Progenitor cell of endocrine pancreas (in vitro differentiated cells): ENCODE data around the gene PAQR8. TPM values are rescaled to one million over a fixed set of nuclear protein-coding genes. Genes with fewer than 3 reads are reported as not detected.

Source experiments
- DNase-seq: peaks from one replicate; pipeline ENCODE4 v3.0.0; 2021; ENCODE audit warnings: low spot score; ENCODE audit not compliant: unreplicated experiment
- H3K27ac Mint-ChIP-seq: 2 replicates; pipeline ENCODE4 v1.8.0; 2021; ENCODE audit warnings: mild to moderate bottlenecking, moderate library complexity, mixed read lengths
- H3K27me3 Mint-ChIP-seq: 2 replicates; pipeline ENCODE4 v1.8.0; 2021; ENCODE audit warnings: mixed read lengths
- H3K36me3 Mint-ChIP-seq: 2 replicates; pipeline ENCODE4 v1.8.0; 2022; ENCODE audit warnings: mixed read lengths; ENCODE audit not compliant: insufficient read depth
- H3K4me1 Mint-ChIP-seq: 2 replicates; pipeline ENCODE4 v1.8.0; 2021; ENCODE audit warnings: low read depth, mixed read lengths
- H3K4me3 Mint-ChIP-seq: 2 replicates; pipeline ENCODE4 v1.8.0; 2021; ENCODE audit warnings: low read depth, mild to moderate bottlenecking, moderate library complexity, mixed read lengths
- H3K9me3 Mint-ChIP-seq: 2 replicates; pipeline ENCODE4 v1.8.0; 2021; ENCODE audit warnings: low read depth, mixed read lengths
- CTCF ChIP-seq: fragments of 200-600 bp; sonication (generic); IDR thresholded peaks from one replicate; pipeline ENCODE4 v1.5.0; 2021; ENCODE audit warnings: antibody characterized with exemption, mild to moderate bottlenecking; ENCODE audit not compliant: unreplicated experiment
- total RNA-seq: library from RNA; stranded (reverse); gene quantifications from 2 replicates; pipeline ENCODE4 v1.2.1, GENCODE V29; 2021

The PAQR8 gene
- total RNA-seq, 1 donor from 2014 or later, result 13.9 TPM

- H3K9me3 Mint-ChIP-seq, result no peaks in the 10 kb centered on the region
- peaks cover 24% of the 10 kb centered on the region for H3K4me1 Mint-ChIP-seq
- H3K27me3 Mint-ChIP-seq, result no peaks in the 10 kb centered on the region
- no peak for TF ChIP-seq CTCF
- no peak overlapping the region for H3K27ac Mint-ChIP-seq
- no peak overlapping the region for H3K4me3 Mint-ChIP-seq
- H3K36me3 Mint-ChIP-seq, result no peaks in the 10 kb centered on the region
- no peak for DNase-seq
Measured at GRCh38 chr6:52336919-52337561, 24.9 kb upstream of the PAQR8 start.

GRCh38 chr6:52337633-52338290 is 24.2 kb upstream of the PAQR8 start:
- no peaks in the 10 kb centered on the region for H3K9me3 Mint-ChIP-seq
- no peak for TF ChIP-seq CTCF
- H3K4me1 Mint-ChIP-seq, result peaks cover 20% of the 10 kb centered on the region
- no peak for DNase-seq
- H3K4me3 Mint-ChIP-seq, result no peak overlapping the region
- no peaks in the 10 kb centered on the region for H3K36me3 Mint-ChIP-seq
- H3K27ac Mint-ChIP-seq, result no peak overlapping the region
- H3K27me3 Mint-ChIP-seq, result no peaks in the 10 kb centered on the region

GRCh38 chr6:52340603-52340880 is 21.4 kb upstream of the PAQR8 start:
- DNase-seq, result no peak
- Mint-ChIP-seq H3K27me3 (no peaks in the 10 kb centered on the region), H3K4me3 (no peak overlapping the region), H3K4me1 (peaks cover 7% of the 10 kb centered on the region), H3K36me3 (no peaks in the 10 kb centered on the region), H3K27ac (peak overlapping the region; percentile 43), H3K9me3 (no peaks in the 10 kb centered on the region)
- TF ChIP-seq CTCF, result no peak

GRCh38 chr6:52341561-52342260 is 20.2 kb upstream of the PAQR8 start:
- no peak overlapping the region for H3K27ac Mint-ChIP-seq
- H3K4me3 Mint-ChIP-seq, result no peak overlapping the region
- H3K9me3 Mint-ChIP-seq, result no peaks in the 10 kb centered on the region
- peaks cover 5% of the 10 kb centered on the region for H3K4me1 Mint-ChIP-seq
- peaks cover 3% of the 10 kb centered on the region for H3K27me3 Mint-ChIP-seq
- no peak for DNase-seq
- no peak for TF ChIP-seq CTCF
- no peaks in the 10 kb centered on the region for H3K36me3 Mint-ChIP-seq

GRCh38 chr6:52345311-52345710 is 16.6 kb upstream of the PAQR8 start:
- Mint-ChIP-seq H3K27ac (no peak overlapping the region), H3K36me3 (no peaks in the 10 kb centered on the region), H3K4me3 (no peak overlapping the region), H3K27me3 (peaks cover 3% of the 10 kb centered on the region), H3K9me3 (no peaks in the 10 kb centered on the region), H3K4me1 (peaks cover 3% of the 10 kb centered on the region)
- DNase-seq, result no peak
- TF ChIP-seq CTCF, result no peak
